Neural cell (in vitro differentiated cells): ENCODE results near the gene MYBBP1A.

Experiments used
- EP300 ChIP-seq: fragments of 450-650 bp; conservative IDR thresholded peaks from 2 replicates; pipeline ENCODE4 v1.6.1; 2014; ENCODE audit warnings: antibody characterized with exemption, mild to moderate bottlenecking, moderate library complexity; ENCODE audit not compliant: poor library complexity, severe bottlenecking
- EZH2 ChIP-seq: fragments of 200-600, 300-800 bp; shearing (Covaris generic), sonication (generic); IDR thresholded peaks from 2 replicates; pipeline ENCODE4 v1.6.1; 2014; ENCODE audit warnings: antibody characterized with exemption, low read length, borderline replicate concordance, mild to moderate bottlenecking; ENCODE audit not compliant: insufficient read depth, poor library complexity, severe bottlenecking
- POLR2AphosphoS5 ChIP-seq: IDR thresholded peaks from 2 replicates; pipeline ENCODE4 v1.6.1; 2012
- RAD21 ChIP-seq: fragments of 450-650 bp; conservative IDR thresholded peaks from 2 replicates; pipeline ENCODE4 v1.6.1; 2014; ENCODE audit warnings: antibody characterized with exemption, mild to moderate bottlenecking, moderate library complexity
- REST ChIP-seq: IDR thresholded peaks from 2 replicates; pipeline ENCODE4 v1.6.1; 2012; ENCODE audit warnings: borderline replicate concordance
- SMC3 ChIP-seq: fragments of 450-650 bp; conservative IDR thresholded peaks from 2 replicates; pipeline ENCODE4 v1.6.1; 2014; ENCODE audit warnings: antibody characterized with exemption, mild to moderate bottlenecking, moderate library complexity; ENCODE audit not compliant: poor library complexity
- TAF1 ChIP-seq: IDR thresholded peaks from 2 replicates; pipeline ENCODE4 v1.6.1; 2012; ENCODE audit warnings: low read depth
- TF ChIP-seq, protein P1 (sequence below): fragments of 450-650 bp; IDR thresholded peaks from 2 replicates; pipeline ENCODE4 v1.5.1; 2014; ENCODE audit warnings: antibody characterized with exemption, mild to moderate bottlenecking, moderate library complexity; ENCODE audit not compliant: poor library complexity, severe bottlenecking

- TF ChIP-seq, protein P1, sequence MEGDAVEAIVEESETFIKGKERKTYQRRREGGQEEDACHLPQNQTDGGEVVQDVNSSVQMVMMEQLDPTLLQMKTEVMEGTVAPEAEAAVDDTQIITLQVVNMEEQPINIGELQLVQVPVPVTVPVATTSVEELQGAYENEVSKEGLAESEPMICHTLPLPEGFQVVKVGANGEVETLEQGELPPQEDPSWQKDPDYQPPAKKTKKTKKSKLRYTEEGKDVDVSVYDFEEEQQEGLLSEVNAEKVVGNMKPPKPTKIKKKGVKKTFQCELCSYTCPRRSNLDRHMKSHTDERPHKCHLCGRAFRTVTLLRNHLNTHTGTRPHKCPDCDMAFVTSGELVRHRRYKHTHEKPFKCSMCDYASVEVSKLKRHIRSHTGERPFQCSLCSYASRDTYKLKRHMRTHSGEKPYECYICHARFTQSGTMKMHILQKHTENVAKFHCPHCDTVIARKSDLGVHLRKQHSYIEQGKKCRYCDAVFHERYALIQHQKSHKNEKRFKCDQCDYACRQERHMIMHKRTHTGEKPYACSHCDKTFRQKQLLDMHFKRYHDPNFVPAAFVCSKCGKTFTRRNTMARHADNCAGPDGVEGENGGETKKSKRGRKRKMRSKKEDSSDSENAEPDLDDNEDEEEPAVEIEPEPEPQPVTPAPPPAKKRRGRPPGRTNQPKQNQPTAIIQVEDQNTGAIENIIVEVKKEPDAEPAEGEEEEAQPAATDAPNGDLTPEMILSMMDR: no peak
- TF ChIP-seq EZH2 (no peak), POLR2AphosphoS5 (no peak), TAF1 (no peak), REST (no peak), RAD21 (no peak), SMC3 (no peak), EP300 (no peak)
Observed at GRCh38 chr17:4602041-4602440, 46.9 kb upstream of the MYBBP1A start.
